Large intestine (tissue), 3 donors: ENCODE results near the gene SFI1. TPM values are rescaled to one million over a fixed set of nuclear protein-coding genes. Genes with fewer than 3 reads are reported as not detected.
"Not testable (repeated sequence)": the region's sequence is repeated elsewhere in the genome, so short reads cannot be mapped to it uniquely, and the experiment has no call there.

Experiments
- DNase-seq, 2 donors: peaks; one replicate each; pipeline versions ENCODE4 v3.0.0 to v3.0.0-alpha.2; 2013
- H3K27ac ChIP-seq: one replicate; pipeline ENCODE4 v1.5.1; 2013; ENCODE audit warnings: low read length
- H3K27me3 ChIP-seq: 2 replicates; pipeline ENCODE4 v1.6.1; 2013; ENCODE audit warnings: low read length; ENCODE audit not compliant: control insufficient read depth, insufficient read depth
- H3K36me3 ChIP-seq: 2 replicates; pipeline ENCODE4 v1.6.1; 2013; ENCODE audit warnings: low read length; ENCODE audit not compliant: control insufficient read depth, insufficient read depth
- H3K4me1 ChIP-seq: one replicate; pipeline ENCODE4 v1.6.1; 2013; ENCODE audit warnings: low read length; ENCODE audit not compliant: control insufficient read depth, insufficient read depth
- H3K4me3 ChIP-seq: one replicate; pipeline ENCODE4 v1.5.1; 2013; ENCODE audit warnings: low read length
- H3K9me3 ChIP-seq: one replicate; pipeline ENCODE4 v1.6.1; 2013; ENCODE audit warnings: mild to moderate bottlenecking, low read depth, low read length, moderate library complexity; ENCODE audit not compliant: control insufficient read depth
- WGBS: methylation state at CpG from one replicate; pipeline ENCODE4 v1.1.5; 2013; ENCODE audit warnings: low lambda C conversion rate; ENCODE audit not compliant: insufficient coverage; 5-methylcytosine and 5-hydroxymethylcytosine counted together
- polyA plus RNA-seq: library from polyadenylated mRNA; unstranded; fragments of 120-200 nt; gene quantifications from one replicate; pipeline ENCODE4 v1.2.1, GENCODE V29; 2013

Gene SFI1
- polyA plus RNA-seq, 1 donor = 83.1 TPM

DNA sequence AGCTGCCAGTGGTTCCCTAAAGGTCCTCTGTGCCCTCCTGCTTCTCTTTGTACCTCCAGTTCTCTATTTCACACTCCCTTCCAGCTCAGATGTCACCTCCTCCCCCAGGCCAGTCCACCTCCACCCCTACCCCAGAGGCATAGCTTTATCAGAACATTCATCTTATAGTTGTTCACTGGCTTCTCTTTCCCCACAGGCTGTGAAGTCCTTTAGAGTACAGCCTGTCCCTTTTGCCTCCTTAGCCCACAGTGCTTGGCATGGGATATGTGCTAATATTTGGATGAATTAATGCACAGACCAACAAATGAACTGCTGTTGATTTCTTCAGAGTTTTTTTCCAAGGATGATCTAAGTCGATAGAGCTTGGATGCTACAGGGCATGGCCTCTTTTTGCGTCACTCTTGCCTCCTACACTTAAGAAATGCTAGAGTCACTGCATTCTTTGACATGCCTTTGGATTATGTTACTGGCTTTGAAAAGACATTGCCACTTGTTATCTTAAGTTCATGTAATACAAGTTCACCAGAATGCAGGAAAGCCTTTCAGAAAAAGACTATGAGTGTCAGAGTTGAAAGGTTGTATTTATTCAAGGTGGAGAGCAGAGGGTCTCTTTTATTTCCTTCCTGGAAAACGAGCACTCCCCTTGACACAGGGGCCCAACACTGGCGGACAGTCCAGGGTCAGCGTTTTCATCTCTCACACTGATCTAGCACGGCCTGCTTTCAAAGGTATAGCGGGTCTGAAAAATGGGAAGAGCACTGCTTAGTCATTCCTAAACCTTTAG is 90.0 kb downstream of the SFI1 start:
- Histone ChIP-seq H3K27ac (peak overlapping the region; percentile 57), H3K9me3 (no peaks in the 10 kb centered on the region), H3K4me1 (peaks cover 24% of the 10 kb centered on the region), H3K4me3 (no peak overlapping the region), H3K36me3 (peaks cover 14% of the 10 kb centered on the region), H3K27me3 (no peaks in the 10 kb centered on the region)
- DNase-seq = peak; percentile 45 to 58
- no CpG with 5 or more reads among the region's 7 CpGs for WGBS

DNA sequence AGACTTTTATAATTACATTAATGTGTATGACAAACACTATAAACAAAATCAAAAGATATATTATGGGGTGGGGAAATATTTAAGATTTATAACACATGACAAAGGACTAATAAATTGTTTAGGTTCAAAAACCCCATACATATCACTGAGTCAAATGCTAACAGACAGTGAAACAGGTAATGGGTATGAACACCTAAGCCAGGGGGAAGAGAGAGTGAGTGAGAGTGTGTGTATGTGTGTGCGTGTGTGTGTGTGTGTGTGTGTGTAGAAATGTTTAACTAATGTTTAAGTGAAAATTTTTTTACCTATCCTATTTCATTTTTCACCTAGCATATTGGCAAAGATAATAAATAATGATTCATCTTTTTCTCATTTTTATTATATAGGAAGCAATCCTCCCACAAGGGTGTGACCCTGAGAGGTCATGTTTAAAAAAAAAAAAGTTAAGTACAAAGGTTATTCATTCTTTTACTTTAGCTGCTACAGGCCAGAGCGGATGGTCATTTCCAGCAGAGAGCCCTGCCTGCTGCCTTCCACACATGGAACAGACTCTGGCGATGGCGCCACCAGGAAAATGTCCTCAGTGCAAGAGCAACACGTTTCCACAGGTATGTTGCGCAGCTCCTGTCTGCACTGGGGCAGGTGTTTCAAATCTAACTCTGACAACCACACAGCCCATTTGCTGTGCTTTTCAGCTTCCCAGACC is 92.8 kb downstream of the SFI1 start:
- Histone ChIP-seq H3K4me1 (peaks cover 24% of the 10 kb centered on the region), H3K36me3 (peaks cover 14% of the 10 kb centered on the region), H3K4me3 (peak overlapping the region; percentile 20), H3K27me3 (no peaks in the 10 kb centered on the region), H3K27ac (peak overlapping the region; percentile 74), H3K9me3 (no peaks in the 10 kb centered on the region)
- peak; percentile 52 to 78 for DNase-seq
- no CpG with 5 or more reads among the region's 6 CpGs for WGBS

DNA sequence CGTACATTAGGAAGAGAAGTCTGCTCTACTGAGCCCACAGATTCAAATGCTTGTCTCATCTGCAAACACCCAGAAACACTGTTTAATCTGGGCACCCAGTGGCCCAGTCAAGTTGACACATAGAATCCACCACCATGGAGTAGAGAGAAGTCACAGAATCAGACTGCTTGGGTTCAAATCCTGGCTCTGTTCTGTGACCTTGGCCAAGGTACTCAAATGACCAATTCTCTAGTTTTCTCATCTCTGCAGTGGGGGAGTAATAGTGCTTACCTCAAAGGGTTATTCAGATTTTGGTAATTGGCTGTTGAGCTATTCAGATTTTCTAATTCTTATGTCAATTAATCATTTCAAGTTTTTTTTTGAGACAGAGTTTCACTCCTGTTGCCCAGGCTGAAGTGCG is 93.8 kb downstream of the SFI1 start:
- H3K27ac ChIP-seq, DNase-seq: not testable (repeated sequence)
- no CpG with 5 or more reads among the region's 2 CpGs for WGBS

DNA sequence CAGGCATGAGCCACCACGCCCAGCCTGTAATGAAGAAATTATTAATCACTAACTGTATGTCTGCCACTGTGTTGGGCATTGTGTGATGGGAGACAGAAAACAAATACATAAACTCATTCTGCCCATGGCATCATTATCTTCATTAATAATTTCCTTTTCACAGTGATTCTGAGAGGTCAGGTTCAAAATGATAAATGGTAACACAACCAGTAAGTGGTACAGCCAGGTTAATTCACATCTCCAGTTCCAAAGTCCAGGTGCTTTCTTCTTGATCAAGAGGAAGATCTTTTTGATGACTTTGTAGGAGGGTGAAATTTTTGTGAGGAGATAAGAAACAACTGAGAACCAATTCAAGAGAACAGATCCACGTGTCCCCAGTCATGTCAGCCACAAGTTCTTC is 98.9 kb downstream of the SFI1 start:
- Histone ChIP-seq H3K4me3 (no peak overlapping the region), H3K27me3 (no peaks in the 10 kb centered on the region), H3K9me3 (no peaks in the 10 kb centered on the region), H3K36me3 (no peaks in the 10 kb centered on the region), H3K27ac (no peak overlapping the region), H3K4me1 (no peaks in the 10 kb centered on the region)
- WGBS = no CpG with 5 or more reads among the region's 2 CpGs
- peak in 1 of 2 donors; percentile 41 for DNase-seq

More for the DNA sequence above, 93.8 kb downstream of the SFI1 start:
- peaks cover 14% of the 10 kb centered on the region for H3K36me3 ChIP-seq
- H3K27me3 ChIP-seq, H3K9me3 ChIP-seq, H3K4me3 ChIP-seq: not testable (repeated sequence)
- peaks cover 22% of the 10 kb centered on the region for H3K4me1 ChIP-seq

DNA sequence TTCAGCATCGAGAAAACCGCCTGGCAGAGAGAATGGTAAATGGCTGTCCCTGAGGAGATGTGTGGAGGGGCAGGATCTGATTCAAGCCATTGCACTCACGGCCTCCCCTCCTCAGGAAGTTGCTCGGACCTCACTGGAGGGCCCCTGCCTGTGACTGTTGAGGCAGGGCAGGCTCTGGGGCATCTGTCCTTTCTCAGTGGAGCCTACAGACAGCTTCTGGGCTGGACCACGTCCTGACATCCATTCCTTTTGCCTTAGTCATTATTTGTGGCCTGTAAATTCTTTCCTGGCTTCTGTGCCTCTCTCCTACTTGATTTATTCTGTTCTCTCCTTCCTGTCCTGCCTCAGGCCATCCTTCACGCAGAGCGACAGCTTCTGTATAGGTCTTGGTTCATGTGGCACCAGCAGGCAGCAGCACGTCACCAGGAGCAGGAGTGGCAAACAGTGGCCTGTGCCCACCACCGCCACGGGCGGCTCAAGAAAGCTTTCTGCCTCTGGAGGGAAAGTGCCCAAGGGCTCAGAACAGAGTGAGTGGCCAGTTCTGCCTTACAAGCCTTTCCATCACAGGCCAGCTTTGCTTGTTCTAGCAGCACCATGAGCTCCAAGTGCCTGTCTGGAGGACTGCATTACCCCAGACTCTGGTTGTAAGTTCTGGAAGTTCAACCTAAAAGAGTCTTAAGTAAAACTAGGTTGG is 106.1 kb downstream of the SFI1 start:
- no peak for DNase-seq
- H3K36me3 ChIP-seq = peaks cover 22% of the 10 kb centered on the region
- H3K4me1 ChIP-seq = peaks cover 23% of the 10 kb centered on the region
- no peak overlapping the region for H3K4me3 ChIP-seq
- H3K27me3 ChIP-seq = no peaks in the 10 kb centered on the region
- peak overlapping the region; percentile 18 for H3K27ac ChIP-seq
- H3K9me3 ChIP-seq = no peaks in the 10 kb centered on the region
- WGBS = 70% methylated on average over 2 of the region's 11 CpGs

DNA sequence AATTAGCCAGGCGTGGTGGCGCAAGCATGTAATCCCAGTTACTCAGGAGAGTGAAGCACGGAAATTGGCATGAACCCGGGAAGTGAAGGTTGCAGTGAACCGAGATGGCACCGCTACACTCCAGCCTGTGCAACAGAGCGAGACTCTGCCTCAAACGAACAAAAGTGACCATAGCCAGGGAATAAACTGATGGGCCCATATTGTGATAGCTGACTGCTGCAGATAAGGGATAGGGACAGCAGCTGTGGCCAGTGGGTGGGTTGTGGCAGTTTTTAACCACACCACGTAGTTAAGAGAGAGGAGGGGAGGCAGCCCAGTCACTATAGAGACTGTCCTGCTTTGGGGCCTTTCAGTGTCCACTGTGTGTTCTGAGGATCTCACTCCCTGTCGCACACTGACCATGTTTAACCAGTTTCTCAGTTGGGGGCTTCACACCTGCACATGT is 106.8 kb downstream of the SFI1 start:
- Histone ChIP-seq H3K4me1 (peaks cover 23% of the 10 kb centered on the region), H3K9me3 (no peaks in the 10 kb centered on the region), H3K27ac (no peak overlapping the region), H3K36me3 (peaks cover 27% of the 10 kb centered on the region), H3K27me3 (no peaks in the 10 kb centered on the region), H3K4me3 (no peak overlapping the region)
- no CpG with 5 or more reads among the region's 10 CpGs for WGBS
- no peak for DNase-seq

DNA sequence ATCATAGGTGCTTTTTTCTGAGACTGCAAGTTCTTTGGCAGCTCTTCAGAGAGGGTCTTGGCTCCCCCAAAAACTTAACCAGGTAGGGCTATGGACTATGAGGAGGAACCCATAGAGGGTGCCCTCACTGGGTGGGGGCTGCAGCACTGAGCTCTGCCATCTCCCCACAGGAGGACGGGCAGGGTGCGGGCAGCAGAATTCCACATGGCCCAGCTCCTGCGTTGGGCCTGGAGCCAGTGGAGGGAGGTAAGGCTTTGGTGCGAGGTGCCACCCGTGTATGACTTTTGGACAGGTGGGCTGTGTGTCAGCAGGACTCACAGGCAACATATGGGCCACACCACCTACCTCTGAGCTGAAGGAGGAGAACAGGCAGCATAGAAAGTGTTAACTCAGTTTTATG is 107.2 kb downstream of the SFI1 start:
- Histone ChIP-seq H3K9me3 (no peaks in the 10 kb centered on the region), H3K4me3 (no peak overlapping the region), H3K36me3 (peaks cover 32% of the 10 kb centered on the region), H3K4me1 (peaks cover 23% of the 10 kb centered on the region), H3K27ac (no peak overlapping the region), H3K27me3 (no peaks in the 10 kb centered on the region)
- WGBS = no CpG with 5 or more reads among the region's 5 CpGs
- no peak for DNase-seq

DNA sequence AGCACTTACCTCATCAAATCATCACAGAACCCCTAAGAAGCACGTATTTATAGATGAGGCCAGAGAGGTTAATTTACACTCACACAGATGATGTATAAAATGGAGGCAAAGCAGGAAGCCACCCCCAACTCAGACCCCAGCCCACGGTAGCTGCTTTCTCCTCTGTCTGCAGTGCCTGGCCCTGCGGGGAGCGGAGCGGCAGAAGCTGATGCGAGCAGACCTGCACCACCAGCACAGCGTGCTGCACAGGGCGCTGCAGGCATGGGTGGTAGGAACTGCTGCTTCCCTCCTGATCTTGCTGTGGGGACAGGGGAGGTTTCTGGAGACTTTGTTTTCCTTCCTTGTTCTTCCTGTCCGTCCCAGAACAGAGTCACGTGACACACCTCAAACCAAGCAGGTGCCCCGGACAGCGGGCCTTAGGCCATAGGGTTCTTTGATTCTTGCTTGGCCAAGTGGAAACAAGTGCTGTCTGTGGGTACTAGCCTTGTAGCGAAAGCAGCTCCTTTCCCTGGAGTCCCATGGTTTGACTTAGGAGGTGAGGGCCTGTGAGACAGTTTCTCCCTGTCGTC is 107.9 kb downstream of the SFI1 start:
- Histone ChIP-seq H3K4me3 (no peak overlapping the region), H3K9me3 (no peaks in the 10 kb centered on the region), H3K27me3 (no peaks in the 10 kb centered on the region), H3K27ac (peak overlapping the region; percentile 81), H3K4me1 (peaks cover 23% of the 10 kb centered on the region), H3K36me3 (peaks cover 37% of the 10 kb centered on the region)
- no peak for DNase-seq
- no CpG with 5 or more reads among the region's 14 CpGs for WGBS

DNA sequence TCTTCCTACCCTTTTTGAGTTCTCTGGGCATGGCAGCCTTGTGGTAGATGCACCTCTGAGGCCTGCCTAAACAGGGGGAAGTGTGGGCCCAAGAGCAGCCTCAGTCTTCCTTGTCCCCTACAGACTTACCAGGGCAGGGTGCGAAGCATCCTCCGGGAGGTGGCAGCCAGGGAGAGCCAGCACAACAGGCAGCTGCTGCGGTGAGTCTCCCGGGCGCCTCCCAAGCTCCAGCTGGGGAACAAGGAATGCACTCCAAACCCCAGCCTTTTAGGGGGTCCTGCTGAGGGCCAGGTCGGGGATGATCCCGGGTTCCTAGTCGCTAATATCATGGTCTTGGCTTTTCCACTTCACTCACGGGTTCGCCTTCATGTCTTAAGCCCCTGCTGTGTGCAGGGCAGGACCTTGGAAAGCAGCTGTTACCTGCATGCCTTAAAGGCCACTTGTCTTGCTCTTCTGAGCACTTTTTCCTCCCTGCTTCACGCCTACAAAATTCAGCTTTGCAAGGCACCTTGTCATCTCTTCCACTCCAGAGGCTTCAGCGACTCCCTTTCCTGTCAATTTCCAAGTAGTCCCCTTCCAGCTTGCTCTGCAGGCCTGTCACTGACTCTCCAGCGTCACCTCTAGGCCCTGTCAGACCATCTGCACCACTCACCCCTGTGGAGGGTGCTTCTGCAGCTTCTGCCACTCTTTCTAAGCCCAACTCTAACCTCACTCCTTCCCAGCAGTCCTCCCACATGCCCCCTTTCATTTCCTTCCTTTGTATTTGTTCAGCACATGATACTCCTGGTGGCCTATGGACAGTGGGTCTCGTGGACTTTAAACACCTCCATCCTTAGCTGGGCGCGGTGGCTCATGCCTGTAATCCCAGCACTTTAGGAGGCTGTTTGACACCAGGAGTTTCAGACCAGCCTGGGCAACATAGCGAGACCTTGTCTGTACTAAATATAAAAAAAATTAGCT is 108.7 kb downstream of the SFI1 start:
- Histone ChIP-seq H3K9me3 (no peaks in the 10 kb centered on the region), H3K4me1 (peaks cover 23% of the 10 kb centered on the region), H3K4me3 (no peak overlapping the region), H3K27me3 (no peaks in the 10 kb centered on the region), H3K27ac (peak overlapping the region; percentile 81), H3K36me3 (peaks cover 45% of the 10 kb centered on the region)
- WGBS = 67% methylated on average over 1 of the region's 17 CpGs
- DNase-seq = peak in 1 of 2 donors; percentile 70
